ENCODE results near the gene EXOSC3.

Gene EXOSC3

DNA sequence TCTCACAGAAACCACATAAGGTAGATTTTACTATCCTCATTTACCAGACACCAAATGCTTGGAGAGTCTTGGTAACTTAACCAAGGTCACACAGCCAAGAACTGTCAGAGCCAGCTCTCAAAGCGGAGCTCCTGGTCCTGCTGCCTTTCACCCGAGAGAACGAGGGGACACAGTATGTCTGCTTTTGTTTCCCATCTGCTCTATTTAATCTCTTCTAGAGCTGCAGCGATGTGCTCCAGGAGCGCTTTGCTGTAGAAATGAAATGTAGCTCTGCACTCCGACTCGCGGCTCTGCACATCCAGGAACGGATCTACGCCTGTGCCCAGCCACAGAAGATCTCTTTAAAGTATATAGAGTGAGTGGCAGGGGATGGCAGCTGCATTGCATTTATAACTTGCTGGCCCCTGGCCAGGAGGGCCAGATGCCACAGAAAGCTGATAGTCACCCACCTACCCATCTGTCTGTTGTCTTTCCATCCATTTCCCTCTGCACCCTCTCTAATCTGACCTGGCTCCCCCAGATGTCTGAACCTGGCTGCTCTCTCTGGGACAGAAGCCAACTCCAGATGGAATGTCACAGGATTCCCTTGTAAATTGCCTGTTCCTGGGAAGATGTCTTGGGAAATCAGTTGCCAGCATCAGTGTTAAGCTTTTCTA is 52.6 kb downstream of the EXOSC3 start:
- no peak for DNase-seq (ENCODE audit: low read depth in 2 of 2)

DNA sequence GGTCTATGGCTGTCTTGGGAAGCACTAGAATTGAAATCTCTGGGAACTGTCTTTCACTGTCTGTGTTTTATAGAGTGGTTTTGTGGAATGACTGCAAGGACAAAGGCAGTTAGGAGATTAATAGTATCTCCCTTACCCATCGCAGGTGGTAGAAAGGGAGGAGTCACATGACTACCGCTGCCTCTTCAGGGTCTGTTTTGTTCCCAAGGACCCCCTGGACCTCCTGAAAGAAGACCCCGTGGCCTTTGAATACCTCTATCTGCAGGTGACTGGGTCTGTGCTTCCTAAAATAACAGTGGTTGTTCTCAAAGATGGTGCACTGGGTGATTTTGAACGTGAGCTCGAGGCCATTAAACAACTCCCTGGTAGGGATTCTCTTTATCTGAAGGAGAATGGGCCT is 54.0 kb downstream of the EXOSC3 start:
- no peak for DNase-seq (ENCODE audit: low read depth in 2 of 2)

DNA sequence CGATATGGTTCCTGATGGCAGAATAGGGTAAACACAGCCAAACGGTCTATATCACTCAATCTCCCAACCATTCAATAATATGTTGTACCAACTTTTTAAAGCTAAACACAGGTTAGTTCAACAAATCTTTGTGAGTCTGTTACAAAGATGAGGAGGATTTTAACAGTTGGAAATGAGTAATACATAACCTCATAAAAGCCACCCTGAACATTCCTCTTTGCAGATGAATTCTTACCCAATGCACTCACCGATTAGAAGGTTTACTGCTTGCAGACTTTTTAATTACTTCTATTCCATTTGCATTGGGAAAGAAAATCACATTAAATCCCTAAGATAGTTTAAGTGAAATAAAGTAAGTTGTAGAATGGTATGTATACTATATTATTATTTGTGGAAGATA is 54.6 kb downstream of the EXOSC3 start:
- DNase-seq (ENCODE audit: low read depth in 2 of 2) = no peak

Data from stimulated activated CD4-positive, alpha-beta T cell treated with anti-CD3 and anti-CD28 coated beads, Interleukin-12 subunit alpha, Interleukin-12 subunit beta, amount 100 ng/mL, for 24 hours (primary cell).